SU-DHL-6 (cell line): ENCODE results near the gene RASSF4.

Source experiments
- H2AFZ ChIP-seq: fragments of 200-600 bp; sonication (generic); 2 replicates; pipeline ENCODE4 v1.6.1; 2014; ENCODE audit warnings: low read depth, mild to moderate bottlenecking, moderate library complexity, mixed read lengths, antibody characterized with exemption, low read length; ENCODE audit not compliant: severe bottlenecking
- H3F3A ChIP-seq: fragments of 200-600 bp; shearing (Covaris generic); 2 replicates; pipeline ENCODE4 v1.6.0; 2016; ENCODE audit warnings: antibody characterized with exemption, mild to moderate bottlenecking; ENCODE audit not compliant: insufficient read depth
- H3K27ac ChIP-seq: fragments of 200-600 bp; sonication (generic); 2 replicates; pipeline ENCODE4 v1.5.1; 2016; ENCODE audit warnings: low read depth, mild to moderate bottlenecking, low read length, moderate library complexity, mixed read lengths
- H3K27me3 ChIP-seq: fragments of 200-600 bp; sonication (generic), shearing (Covaris generic); 2 replicates; pipeline ENCODE4 v1.6.0; 2014; ENCODE audit warnings: mild to moderate bottlenecking, low read length
- H3K36me3 ChIP-seq: fragments of 200-600 bp; sonication (generic); 2 replicates; pipeline ENCODE4 v1.6.1; 2014; ENCODE audit warnings: mild to moderate bottlenecking, low read length, mixed read lengths
- H3K4me2 ChIP-seq: fragments of 300-600, 200-600 bp; shearing (Covaris generic), sonication (generic); 2 replicates; pipeline ENCODE4 v1.6.0; 2014; ENCODE audit warnings: low read length, low read depth, mild to moderate bottlenecking; ENCODE audit not compliant: poor library complexity, severe bottlenecking
- H3K4me3 ChIP-seq: fragments of 200-600 bp; sonication (generic); 2 replicates; pipeline ENCODE4 v1.5.1; 2014; ENCODE audit warnings: antibody characterized with exemption, low read length, mild to moderate bottlenecking, mixed read lengths; ENCODE audit not compliant: insufficient read depth, poor library complexity, severe bottlenecking
- H3K79me2 ChIP-seq: fragments of 200-600 bp; sonication (generic); 2 replicates; pipeline ENCODE4 v1.6.1; 2014; ENCODE audit warnings: mild to moderate bottlenecking, low read length, moderate library complexity; ENCODE audit not compliant: insufficient read depth
- H3K9ac ChIP-seq: fragments of 200-600 bp; sonication (generic); 2 replicates; pipeline ENCODE4 v1.7.0; 2014; ENCODE audit warnings: mild to moderate bottlenecking, low read length
- H3K9me2 ChIP-seq: fragments of 200-600 bp; sonication (generic); replicated peaks from 2 replicates; pipeline ENCODE4 v1.6.1; 2014; ENCODE audit warnings: low read length; ENCODE audit not compliant: insufficient read depth
- H3K9me3 ChIP-seq: fragments of 200-600 bp; sonication (generic); 2 replicates; pipeline ENCODE4 v1.6.1; 2014; ENCODE audit warnings: low read length, mixed read lengths; ENCODE audit not compliant: insufficient read depth
- H4K20me1 ChIP-seq: fragments of 200-600 bp; sonication (generic); 2 replicates; pipeline ENCODE4 v1.6.1; 2014; ENCODE audit warnings: low read depth, mild to moderate bottlenecking, antibody characterized with exemption, low read length, moderate library complexity, mixed read lengths
- EZH2phosphoT487 ChIP-seq: fragments of 200-600 bp; sonication (generic), shearing (Covaris generic); conservative IDR thresholded peaks from 2 replicates; pipeline ENCODE4 v1.6.1; 2018; ENCODE audit warnings: mild to moderate bottlenecking, antibody characterized with exemption, low read length, moderate library complexity, mixed read lengths
- TF ChIP-seq, protein P1 (sequence below): fragments of 200-600 bp; sonication (generic); IDR thresholded peaks from one replicate; pipeline ENCODE4 v1.5.1; 2017; ENCODE audit warnings: antibody characterized with exemption, mild to moderate bottlenecking, low read length, moderate library complexity; ENCODE audit not compliant: insufficient read depth, poor library complexity, severe bottlenecking

Gene RASSF4

DNA sequence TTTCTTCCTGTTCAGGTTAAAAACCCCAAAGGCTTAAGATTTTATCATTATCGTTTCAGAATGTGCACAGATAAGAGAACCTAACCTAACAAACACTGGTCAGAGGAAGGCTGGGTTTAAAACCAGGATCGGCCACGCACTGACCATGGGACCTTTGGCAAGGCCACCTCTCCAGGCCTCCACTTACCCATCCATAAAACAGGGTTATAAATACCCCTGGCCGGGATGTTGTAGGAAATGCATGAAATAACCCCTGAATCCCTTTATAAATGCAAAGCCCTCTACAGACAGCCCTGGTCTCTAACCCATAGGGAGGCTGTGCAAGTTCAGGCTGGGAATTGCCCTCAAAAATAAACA is 18.6 kb downstream of the RASSF4 start:
- Histone ChIP-seq H3K9me3 (no peaks in the 10 kb centered on the region), H3K27ac (no peak overlapping the region), H3K4me2 (no peak overlapping the region), H4K20me1 (no peaks in the 10 kb centered on the region), H3K79me2 (no peaks in the 10 kb centered on the region), H3K9ac (no peak overlapping the region), H2AFZ (no peak overlapping the region), H3K9me2 (no peaks in the 10 kb centered on the region), H3K4me3 (no peak overlapping the region), H3K36me3 (no peaks in the 10 kb centered on the region), H3K27me3 (no peaks in the 10 kb centered on the region), H3F3A (no peaks in the 10 kb centered on the region)
- no peak for TF ChIP-seq EZH2phosphoT487
- TF ChIP-seq, protein P1, sequence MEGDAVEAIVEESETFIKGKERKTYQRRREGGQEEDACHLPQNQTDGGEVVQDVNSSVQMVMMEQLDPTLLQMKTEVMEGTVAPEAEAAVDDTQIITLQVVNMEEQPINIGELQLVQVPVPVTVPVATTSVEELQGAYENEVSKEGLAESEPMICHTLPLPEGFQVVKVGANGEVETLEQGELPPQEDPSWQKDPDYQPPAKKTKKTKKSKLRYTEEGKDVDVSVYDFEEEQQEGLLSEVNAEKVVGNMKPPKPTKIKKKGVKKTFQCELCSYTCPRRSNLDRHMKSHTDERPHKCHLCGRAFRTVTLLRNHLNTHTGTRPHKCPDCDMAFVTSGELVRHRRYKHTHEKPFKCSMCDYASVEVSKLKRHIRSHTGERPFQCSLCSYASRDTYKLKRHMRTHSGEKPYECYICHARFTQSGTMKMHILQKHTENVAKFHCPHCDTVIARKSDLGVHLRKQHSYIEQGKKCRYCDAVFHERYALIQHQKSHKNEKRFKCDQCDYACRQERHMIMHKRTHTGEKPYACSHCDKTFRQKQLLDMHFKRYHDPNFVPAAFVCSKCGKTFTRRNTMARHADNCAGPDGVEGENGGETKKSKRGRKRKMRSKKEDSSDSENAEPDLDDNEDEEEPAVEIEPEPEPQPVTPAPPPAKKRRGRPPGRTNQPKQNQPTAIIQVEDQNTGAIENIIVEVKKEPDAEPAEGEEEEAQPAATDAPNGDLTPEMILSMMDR = no peak

DNA sequence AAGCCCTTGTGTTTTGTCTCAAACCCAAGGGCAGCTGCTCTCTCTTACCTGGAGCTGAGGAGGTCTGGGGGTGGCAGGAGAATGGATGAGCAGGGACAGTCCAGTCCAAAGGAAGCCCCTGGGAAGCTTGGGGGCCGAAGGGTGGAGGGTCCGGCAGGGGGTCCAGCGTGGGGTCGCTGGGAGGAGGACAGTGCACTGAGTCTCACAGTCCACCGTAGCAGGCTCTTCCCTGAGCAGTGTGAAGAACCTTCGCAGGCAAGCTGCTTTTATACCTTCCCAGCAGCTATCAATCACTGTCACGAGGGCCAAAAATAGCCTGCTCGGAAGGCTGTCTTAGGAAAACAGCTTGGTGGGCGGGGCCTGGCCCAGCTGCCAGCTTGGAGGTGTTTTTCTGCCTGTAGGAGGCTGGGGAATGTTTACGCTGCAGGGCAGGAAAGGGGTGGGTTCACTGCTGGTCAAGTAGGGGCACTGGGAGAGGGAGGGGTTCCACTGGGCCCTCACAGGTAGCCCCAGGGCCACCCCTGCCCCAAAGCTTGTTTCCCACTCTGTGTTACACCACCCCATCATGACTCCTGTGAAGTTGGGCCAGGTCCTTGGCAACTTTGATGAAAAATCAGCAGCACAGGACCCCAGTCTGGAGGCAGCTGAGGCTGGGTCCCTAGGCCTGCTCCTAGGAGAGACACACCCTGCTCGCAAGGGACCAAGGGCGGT is 19.1 kb downstream of the RASSF4 start, which contains the start of gene DEPP1:
DEPP1 (minus strand) TSS at position 240 of the 711 bp plus-strand sequence. CDS start 779 bp downstream, outside the sequence.
- no peaks in the 10 kb centered on the region for H4K20me1 ChIP-seq
- no peaks in the 10 kb centered on the region for H3K36me3 ChIP-seq
- no peak within 1 kb of the TSS for H3K4me2 ChIP-seq
- no peaks in the 10 kb centered on the region for H3K79me2 ChIP-seq
- H3K27ac ChIP-seq = no peak within 1 kb of the TSS
- TF ChIP-seq EZH2phosphoT487 = no peak
- TF ChIP-seq, protein P1 = no peak
- H3K9me3 ChIP-seq = no peaks in the 10 kb centered on the region
- no peak within 1 kb of the TSS for H3K9ac ChIP-seq
- no peaks in the 10 kb centered on the region for H3K27me3 ChIP-seq
- no peak within 1 kb of the TSS for H3K4me3 ChIP-seq
- H2AFZ ChIP-seq = no peak within 1 kb of the TSS
- no peaks in the 10 kb centered on the region for H3F3A ChIP-seq
- no peaks in the 10 kb centered on the region for H3K9me2 ChIP-seq

DNA sequence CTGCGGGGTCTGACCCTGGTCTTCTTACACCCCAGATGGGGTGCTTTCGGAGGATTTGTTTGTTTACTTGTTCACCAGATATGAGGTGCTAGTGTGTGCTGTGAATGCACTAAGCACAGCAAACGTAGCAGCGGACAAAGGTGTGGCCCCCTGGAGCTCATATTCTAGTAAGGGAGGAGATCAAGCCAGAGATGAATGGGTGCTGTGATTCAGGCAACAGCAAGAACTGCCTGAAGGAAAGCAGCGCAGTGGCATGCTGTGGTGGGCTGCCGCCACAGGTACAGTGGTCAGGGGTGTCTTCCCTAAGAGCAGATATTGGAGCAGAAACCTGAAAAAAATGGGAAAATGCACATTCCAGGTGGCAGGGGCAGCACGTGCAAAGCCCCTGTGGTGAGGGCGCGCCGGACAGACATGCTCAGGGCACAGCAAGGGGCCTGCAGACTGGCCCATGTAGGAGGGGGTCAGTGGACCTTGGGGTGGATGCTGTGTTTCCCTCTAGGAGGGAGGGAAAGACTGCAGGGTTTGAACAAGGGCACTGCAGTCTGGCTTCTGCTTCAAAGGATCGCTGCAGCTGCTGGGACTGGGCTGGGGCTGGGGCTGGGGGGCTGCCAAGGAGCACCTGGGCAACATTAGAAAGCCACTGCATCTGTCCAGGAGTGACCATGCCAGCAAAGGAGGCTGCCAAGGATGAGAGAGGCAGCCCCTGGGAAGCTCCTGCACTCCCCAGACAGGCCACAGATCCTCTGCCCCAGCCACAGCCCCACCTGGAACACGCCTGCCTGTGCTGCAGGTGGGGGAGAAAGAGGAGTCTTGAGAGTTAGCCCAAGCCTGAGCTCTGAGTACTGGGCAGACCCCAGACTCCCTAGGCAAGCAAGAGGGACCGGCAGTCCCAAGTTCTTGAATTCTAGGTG is 19.9 kb downstream of the RASSF4 start:
- TF ChIP-seq EZH2phosphoT487 = no peak
- TF ChIP-seq, protein P1 = no peak
- no peaks in the 10 kb centered on the region for H4K20me1 ChIP-seq
- no peaks in the 10 kb centered on the region for H3K36me3 ChIP-seq
- no peaks in the 10 kb centered on the region for H3F3A ChIP-seq
- no peaks in the 10 kb centered on the region for H3K27me3 ChIP-seq
- H3K27ac ChIP-seq = no peak overlapping the region
- H3K4me2 ChIP-seq = no peak overlapping the region
- H2AFZ ChIP-seq = no peak overlapping the region
- H3K9me3 ChIP-seq = no peaks in the 10 kb centered on the region
- H3K9ac ChIP-seq = no peak overlapping the region
- no peak overlapping the region for H3K4me3 ChIP-seq
- no peaks in the 10 kb centered on the region for H3K79me2 ChIP-seq
- H3K9me2 ChIP-seq = no peaks in the 10 kb centered on the region
